GM12891 (cell line): Measurements from ENCODE around the gene TIAM2.

Source experiments
- POLR2A ChIP-seq: IDR thresholded peaks from 2 replicates; pipeline ENCODE4 v1.6.1; 2011; ENCODE audit warnings: low read depth, low read length, control low read depth
- POLR2AphosphoS5 ChIP-seq: IDR thresholded peaks from 2 replicates; pipeline ENCODE4 v1.6.1; 2011; ENCODE audit warnings: low read depth, low read length, control low read depth
- SPI1 ChIP-seq: IDR thresholded peaks from 2 replicates; pipeline ENCODE4 v1.6.1; 2011; ENCODE audit warnings: low read depth, low read length, control low read depth

DNA sequence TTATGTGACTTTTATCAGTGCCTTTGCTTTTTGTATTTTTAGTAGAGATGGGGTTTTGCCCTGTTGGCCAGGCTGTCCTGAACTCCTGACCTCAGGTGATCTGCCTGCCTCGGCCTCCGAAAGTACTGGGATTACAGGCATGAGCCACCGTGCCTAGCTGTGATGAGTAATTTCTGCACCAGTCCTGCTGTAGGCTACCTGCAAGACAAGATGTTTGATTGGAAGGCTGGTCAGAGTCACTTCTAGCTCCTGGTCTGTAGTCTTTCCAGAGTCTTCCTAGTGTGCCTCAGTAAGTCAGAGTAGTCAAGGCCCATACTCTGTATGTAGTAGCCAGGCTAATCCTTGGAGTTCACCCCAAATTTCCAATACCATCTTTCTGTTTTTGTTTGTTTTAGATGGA, 8.9 kb downstream of the TIAM2 start:
- TF ChIP-seq POLR2AphosphoS5 (no peak), POLR2A (no peak), SPI1 (no peak)
